GM19452 (cell line): ENCODE data around the gene TFPI2.
"Not testable (repeated sequence)": the region's sequence is repeated elsewhere in the genome, so short reads cannot be mapped to it uniquely, and the experiment has no call there.

Experiments used
- ATAC-seq: cut with Tn5 transposase; IDR thresholded peaks from one replicate; pipeline ENCODE4 v1.9.1; 2021; ENCODE audit not compliant: unreplicated experiment

Gene TFPI2

GRCh38 chr7:93890464-93891068 lies at the start of gene TFPI2:
Gene TFPI2, minus strand, starts transcription at chr7:93890753. Its CDS starts 75 bp downstream, at chr7:93890678.
- peak; percentile 40 for ATAC-seq

GRCh38 chr7:93938293-93938692 lies 47.7 kb upstream of the TFPI2 start:
- ATAC-seq: no peak

- no peak for ATAC-seq
Observed at GRCh38 chr7:93937818-93938217, 47.3 kb upstream of the TFPI2 start.

- ATAC-seq: no peak
Observed at GRCh38 chr7:93935102-93935501, 44.5 kb upstream of the TFPI2 start.

- ATAC-seq: no peak
Observed at GRCh38 chr7:93933156-93933555, 42.6 kb upstream of the TFPI2 start.

- no peak for ATAC-seq
Observed at GRCh38 chr7:93931655-93932054, 41.1 kb upstream of the TFPI2 start.

- no peak for ATAC-seq
Observed at GRCh38 chr7:93927585-93927984, 37.0 kb upstream of the TFPI2 start.

GRCh38 chr7:93926800-93927199 lies 36.2 kb upstream of the TFPI2 start:
- ATAC-seq: no peak

GRCh38 chr7:93923942-93924341 lies 33.4 kb upstream of the TFPI2 start:
- ATAC-seq: no peak

GRCh38 chr7:93923296-93923695 lies 32.7 kb upstream of the TFPI2 start:
- no peak for ATAC-seq

GRCh38 chr7:93921607-93922566 lies 31.3 kb upstream of the TFPI2 start, which contains the start of gene GNG11:
Gene GNG11, plus strand, starts transcription at chr7:93921735. Its CDS starts 403 bp downstream, at chr7:93922138.
- peak; percentile 95 for ATAC-seq

- no peak for ATAC-seq
Observed at GRCh38 chr7:93921186-93921585, 30.6 kb upstream of the TFPI2 start.

GRCh38 chr7:93920496-93921182 lies 30.1 kb upstream of the TFPI2 start:
- no peak for ATAC-seq

- ATAC-seq: not testable (repeated sequence)
Observed at GRCh38 chr7:93916315-93916714, 25.8 kb upstream of the TFPI2 start.

GRCh38 chr7:93915888-93916287 lies 25.3 kb upstream of the TFPI2 start:
- peak; percentile 89 for ATAC-seq

GRCh38 chr7:93915206-93915842 lies 24.8 kb upstream of the TFPI2 start:
- ATAC-seq: peak; percentile 14

GRCh38 chr7:93914581-93915066 lies 24.1 kb upstream of the TFPI2 start:
- no peak for ATAC-seq

- no peak for ATAC-seq
Observed at GRCh38 chr7:93913197-93913596, 22.6 kb upstream of the TFPI2 start.

GRCh38 chr7:93911661-93912060 lies 21.1 kb upstream of the TFPI2 start:
- not testable (repeated sequence) for ATAC-seq

- not testable (repeated sequence) for ATAC-seq
Observed at GRCh38 chr7:93911242-93911641, 20.7 kb upstream of the TFPI2 start.
